GM18520 (cell line): ENCODE measurements around the gene DAPK1.
"Not testable (repeated sequence)": the region's sequence is repeated elsewhere in the genome, so short reads cannot be mapped to it uniquely, and the experiment has no call there.

Experiments used
- ATAC-seq: cut with Tn5 transposase; IDR thresholded peaks from one replicate; pipeline ENCODE4 v1.9.1; 2021; ENCODE audit not compliant: unreplicated experiment

The DAPK1 gene

GRCh38 chr9:87725900-87726709 is 228.4 kb downstream of the DAPK1 start, which contains the start of gene CTSL:
TSS of gene CTSL (plus strand) at chr9:87726119. CDS start at chr9:87727604, 1,485 bp downstream.
- ATAC-seq: no peak

DNA sequence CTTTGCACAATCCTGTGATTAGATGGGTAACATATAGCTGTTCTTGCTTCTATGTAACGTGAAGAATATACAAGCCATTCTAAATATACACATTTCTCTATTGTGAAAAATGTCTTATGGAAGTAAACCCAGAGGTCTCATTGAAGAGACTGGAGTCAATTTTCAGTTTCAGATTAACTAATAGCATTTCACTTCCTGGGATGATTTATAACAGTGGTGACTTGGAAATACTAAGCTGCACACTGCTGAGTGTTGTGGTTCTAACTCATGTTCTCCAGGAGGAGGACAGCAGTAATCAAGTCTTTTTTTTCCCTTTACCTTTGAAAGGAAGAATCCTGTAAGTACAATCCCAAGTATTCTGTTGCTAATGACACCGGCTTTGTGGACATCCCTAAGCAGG is 231.6 kb downstream of the DAPK1 start:
- ATAC-seq: no peak

GRCh38 chr9:87731321-87731720 is 233.7 kb downstream of the DAPK1 start:
- ATAC-seq: no peak

- ATAC-seq: no peak
Observed at GRCh38 chr9:87732344-87732743, 234.7 kb downstream of the DAPK1 start.

DNA sequence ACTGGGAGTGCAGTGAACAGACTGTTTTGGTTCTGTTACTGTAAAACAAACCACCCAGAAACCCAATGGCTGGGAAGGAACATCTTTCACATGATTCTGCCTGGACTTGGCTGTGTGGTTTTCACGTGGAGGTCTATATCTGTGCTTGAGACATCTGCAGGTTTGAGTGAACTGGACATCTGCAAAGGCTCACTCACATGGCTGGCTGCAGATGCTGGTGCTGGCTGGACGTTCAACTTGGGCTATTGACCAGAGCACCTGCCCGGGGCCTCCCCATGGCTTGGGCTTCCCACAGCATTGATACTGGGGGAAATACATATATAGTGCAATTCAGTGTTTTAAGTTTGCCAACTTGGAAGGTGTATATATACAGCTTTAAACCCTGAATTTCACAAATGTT is 235.1 kb downstream of the DAPK1 start:
- ATAC-seq: no peak

DNA sequence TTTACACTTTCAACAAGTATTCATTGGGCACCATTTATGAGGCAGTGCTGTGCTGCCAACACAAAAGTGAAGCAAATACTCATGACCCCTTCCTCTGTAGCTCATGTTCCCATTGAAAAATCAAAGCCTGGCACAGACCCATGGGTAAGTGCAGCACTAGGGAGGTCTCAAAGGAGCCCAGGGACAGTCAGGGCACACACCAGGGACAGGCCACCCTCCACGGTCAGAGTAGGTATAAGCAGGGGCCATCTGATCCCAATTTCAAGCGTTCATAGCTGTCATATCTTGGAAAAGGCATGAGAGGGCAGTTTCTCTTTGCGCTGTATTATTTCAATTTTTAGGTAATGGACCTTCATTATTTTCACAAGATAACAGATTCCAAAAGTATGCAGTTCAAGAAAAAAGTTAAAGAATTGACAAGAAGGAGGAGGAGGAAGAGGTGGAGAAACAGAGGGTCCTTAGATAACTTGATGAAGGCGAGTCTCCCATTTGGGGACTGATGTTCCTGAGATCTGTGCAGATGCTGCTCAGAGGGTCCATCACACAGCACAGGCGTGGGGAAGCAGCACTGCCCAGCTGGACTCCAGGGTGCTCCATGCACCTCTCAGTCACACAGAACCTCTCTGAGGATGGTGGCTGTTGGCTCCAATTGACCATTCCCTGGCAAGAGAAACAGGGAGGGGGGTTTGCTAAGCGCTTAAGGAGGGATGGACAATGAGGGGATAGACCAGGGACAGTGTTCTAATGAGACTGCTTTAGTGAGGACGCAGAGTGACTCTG is 235.8 kb downstream of the DAPK1 start:
- no peak for ATAC-seq

GRCh38 chr9:87734106-87734505 is 236.4 kb downstream of the DAPK1 start:
- ATAC-seq: no peak

GRCh38 chr9:87739546-87739945 is 241.9 kb downstream of the DAPK1 start:
- ATAC-seq: no peak

DNA sequence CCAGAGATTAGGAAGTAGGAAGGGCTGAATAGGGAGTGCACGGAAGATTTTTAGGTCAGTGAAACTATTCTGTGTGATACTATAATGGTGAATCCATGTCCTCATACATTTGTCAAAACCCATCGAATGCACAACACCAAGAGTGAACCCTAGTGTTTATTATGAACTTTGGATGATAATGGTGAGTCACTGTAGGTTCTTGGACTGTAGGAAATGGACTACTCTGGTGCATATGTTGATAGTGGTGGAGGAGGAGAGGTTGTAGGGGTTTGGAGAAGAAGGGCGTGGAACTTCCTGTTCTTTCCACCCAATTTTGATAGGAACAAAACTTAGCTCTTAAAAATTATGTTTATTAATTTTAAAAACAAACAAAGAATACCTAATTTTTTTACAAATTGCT is 242.5 kb downstream of the DAPK1 start:
- ATAC-seq: no peak

- ATAC-seq: no peak
Observed at GRCh38 chr9:87741326-87741725, 243.7 kb downstream of the DAPK1 start.

GRCh38 chr9:87741891-87742290 is 244.2 kb downstream of the DAPK1 start:
- ATAC-seq: no peak

- ATAC-seq: no peak
Observed at GRCh38 chr9:87742813-87743428, 245.3 kb downstream of the DAPK1 start.

DNA sequence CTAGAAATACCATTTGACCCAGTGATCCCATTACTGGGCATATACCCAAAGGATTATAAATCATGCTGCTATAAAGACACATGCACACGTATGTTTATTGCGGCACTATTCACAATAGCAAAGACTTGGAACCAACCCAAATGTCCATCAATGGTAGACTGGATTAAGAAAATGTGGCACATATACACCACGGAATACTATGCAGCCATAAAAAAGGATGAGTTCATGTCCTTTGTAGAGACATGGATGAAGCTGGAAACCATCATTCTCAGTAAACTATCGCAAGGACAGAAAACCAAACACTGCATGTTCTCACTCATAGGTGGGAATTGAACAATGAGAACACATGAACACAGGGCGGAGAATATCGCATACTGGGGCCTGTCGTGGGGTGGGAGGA is 246.6 kb downstream of the DAPK1 start:
- ATAC-seq: not testable (repeated sequence)

DNA sequence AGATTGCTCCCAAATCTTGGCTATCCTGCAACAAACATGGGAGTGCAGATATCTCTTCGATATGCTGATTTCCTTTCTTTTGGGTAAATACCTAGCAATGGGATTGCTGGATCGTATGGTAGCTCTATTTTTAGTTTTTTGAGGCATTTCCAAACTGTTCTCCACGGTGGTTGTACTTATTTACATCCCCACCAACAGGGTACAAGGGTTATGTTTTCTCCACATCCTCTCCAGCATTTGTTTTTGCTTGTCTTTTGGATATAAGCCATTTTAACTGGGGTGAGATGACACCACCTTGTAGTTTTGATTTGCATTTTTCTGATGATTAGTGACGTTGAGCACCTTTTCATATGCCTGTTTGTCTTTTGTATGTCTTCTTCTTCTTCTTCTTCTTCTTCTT is 248.5 kb downstream of the DAPK1 start:
- no peak for ATAC-seq

DNA sequence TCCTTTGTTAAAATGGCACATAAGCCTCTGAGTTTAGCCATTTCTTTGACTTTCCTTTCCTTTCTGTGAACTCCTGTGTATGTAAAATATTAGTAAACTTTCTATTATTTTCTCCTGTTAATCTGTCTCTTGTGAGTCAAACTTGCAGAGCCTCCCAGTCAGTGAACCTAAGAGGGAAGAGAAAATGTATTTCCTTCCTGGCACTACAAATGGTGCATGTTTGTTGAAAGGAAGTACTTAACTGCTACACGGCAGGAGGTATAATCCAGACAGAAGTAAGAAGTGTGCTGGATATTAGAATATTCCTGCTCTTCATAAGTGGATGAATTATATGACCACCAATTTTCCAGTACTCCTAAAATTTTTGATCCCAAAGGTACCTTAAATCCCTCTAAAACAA is 251.2 kb downstream of the DAPK1 start:
- ATAC-seq: no peak

DNA sequence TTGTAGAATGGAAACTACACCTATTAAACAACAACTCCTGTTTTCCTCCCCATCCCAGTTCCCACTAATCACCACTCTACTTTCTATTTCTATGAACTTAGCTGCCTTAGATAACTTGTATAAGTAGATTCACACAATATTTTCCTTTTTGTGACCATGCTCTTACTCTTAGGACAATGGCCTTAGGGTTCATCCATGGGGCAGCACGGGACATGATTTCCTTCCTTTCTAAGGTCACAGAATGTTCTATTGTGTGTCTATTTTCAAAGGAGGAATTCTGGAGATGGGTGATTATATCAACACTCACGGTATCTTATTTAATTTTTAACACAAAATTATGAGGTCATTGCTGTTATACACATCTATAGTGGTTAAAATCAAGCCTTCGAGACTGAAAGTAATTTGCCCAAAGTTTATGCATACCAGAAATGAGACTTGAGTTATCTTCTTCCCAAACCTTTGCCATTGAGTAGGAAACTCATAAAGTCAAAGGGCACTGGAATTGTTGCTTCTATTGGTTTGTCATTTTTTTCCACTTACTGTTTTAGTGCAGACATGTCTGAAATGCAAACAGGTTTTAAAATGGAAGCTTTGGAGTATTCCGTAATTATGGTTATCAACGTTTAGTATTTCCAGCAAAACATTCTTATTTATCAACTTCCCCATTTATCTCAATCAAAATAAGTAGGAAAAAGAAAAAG is 251.8 kb downstream of the DAPK1 start:
- no peak for ATAC-seq

GRCh38 chr9:87750726-87751125 is 253.1 kb downstream of the DAPK1 start:
- no peak for ATAC-seq

DNA sequence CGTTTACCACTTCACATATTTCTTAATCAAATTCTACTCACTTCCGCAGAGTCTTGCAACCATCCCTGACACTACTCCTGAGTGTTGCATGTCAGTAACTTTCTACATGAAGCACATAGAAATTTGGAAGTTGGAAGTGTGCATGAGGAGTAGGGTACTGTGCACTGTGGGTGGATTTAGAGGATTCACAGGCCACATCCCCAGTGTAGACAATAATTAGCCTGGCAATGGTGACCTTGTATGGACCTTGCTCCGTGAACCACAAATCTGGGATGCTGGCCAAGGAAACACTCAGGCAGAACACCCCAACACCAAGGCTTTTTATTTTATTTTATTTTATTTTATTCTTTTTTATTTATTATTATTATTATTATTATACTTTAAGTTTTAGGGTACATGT is 253.8 kb downstream of the DAPK1 start:
- no peak for ATAC-seq

DNA sequence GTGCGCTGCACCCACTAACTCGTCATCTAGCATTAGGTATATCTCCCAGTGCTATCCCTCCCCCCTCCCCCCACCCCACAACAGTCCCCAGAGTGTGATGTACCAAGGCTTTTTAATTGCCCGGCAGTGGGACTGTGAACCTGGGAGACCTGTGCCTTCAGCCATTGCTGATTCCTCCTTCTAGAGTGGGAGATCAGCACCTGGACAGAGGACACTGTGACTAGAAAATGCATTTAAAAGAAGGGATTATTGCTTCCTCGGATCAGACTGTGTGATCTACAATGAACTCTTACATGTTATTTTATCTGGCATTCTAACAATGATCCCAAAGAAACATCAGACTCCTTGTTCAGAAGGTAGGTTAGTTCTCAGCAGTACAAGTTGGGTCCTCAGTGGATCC is 254.2 kb downstream of the DAPK1 start:
- no peak for ATAC-seq

GRCh38 chr9:87753313-87753712 is 255.6 kb downstream of the DAPK1 start:
- no peak for ATAC-seq
